ENCODE results near the gene CAPN14.

DNA sequence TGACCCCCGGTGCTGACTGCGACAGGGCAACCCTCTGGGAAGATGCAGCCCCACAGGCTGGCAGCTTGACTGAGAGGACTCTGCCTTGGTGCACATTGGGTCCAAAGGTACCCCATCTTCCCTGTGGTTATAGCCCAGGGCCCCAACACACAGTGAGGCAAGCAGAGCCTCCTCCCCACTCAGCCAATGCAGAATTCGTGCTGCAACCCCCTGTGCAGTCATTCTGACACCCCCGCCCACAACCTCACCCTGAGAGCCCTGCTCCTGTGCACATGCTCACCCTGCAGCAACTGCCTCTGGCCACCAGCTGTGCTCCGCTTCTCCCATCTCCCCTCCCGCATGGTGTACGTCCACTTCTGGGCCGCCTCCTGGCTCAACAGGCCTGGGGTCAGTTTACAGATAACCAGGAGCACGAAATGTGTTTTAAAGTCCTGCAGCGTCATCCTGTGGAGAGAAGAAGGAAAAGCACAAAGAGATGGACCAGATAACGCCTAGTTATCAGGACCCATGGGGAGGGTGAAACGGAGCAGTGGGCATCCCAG is 24.4 kb downstream of the CAPN14 start:
- TF ChIP-seq PAX5 (IDR thresholded peaks at IDR 0.05; ENCODE audit: insufficient read depth, low read length, severe bottlenecking) (no peak), POLR2AphosphoS5 (IDR thresholded peaks at IDR 0.05; ENCODE audit: low read depth, low read length) (no peak), TAF1 (IDR thresholded peaks at IDR 0.05; ENCODE audit: low read depth, low read length) (no peak), POLR2A (IDR thresholded peaks at IDR 0.05; ENCODE audit: low read depth, low read length) (no peak), SPI1 (IDR thresholded peaks at IDR 0.05; ENCODE audit: low read depth, low read length) (no peak)

All from GM12891 (cell line).